ENCODE results near the gene TSHZ3.

TSHZ3 gene

DNA sequence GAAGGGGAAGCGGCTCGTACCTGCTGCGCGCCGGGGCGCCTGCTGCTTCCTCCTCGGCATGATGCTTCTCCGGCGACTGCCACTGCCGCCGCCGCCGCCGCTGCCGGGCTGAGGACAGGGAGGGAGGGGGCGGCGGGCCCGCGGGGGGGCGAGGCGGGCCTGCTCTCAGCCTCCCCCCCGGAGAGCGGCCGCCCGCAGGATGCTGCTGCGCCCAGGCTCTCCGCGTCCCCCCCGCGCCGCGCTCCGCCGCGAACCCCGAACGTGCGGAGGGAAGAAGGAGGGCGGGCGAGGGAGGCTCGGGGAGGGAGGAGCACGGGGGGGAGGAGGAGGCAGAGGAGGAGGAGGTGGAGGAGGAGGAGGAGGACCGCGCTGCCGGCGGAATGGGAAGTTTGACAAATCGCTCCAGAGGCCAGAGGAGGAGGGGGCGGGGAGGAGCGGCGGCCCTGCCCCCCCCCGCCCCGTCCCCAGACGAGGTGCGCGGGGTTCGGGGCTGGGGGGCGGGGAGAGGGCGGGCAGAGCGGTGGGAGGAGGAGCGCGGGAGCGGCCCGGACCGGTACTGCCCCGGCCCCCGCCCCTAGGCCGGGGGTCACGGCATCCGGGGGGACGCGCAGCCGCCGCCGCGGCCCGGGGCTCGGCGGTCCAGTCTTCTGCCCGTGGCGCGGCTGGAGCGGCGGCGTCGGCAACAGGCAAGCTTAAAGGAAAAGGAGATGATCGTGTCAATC, at the start of gene TSHZ3:
Gene TSHZ3 (minus strand): TSS at position 277 of the 722 bp plus-strand sequence. CDS start 217 bp downstream, at position 60.
- DNase-seq (ENCODE audit: extremely low spot score), result no peak
- TF ChIP-seq, protein P1, sequence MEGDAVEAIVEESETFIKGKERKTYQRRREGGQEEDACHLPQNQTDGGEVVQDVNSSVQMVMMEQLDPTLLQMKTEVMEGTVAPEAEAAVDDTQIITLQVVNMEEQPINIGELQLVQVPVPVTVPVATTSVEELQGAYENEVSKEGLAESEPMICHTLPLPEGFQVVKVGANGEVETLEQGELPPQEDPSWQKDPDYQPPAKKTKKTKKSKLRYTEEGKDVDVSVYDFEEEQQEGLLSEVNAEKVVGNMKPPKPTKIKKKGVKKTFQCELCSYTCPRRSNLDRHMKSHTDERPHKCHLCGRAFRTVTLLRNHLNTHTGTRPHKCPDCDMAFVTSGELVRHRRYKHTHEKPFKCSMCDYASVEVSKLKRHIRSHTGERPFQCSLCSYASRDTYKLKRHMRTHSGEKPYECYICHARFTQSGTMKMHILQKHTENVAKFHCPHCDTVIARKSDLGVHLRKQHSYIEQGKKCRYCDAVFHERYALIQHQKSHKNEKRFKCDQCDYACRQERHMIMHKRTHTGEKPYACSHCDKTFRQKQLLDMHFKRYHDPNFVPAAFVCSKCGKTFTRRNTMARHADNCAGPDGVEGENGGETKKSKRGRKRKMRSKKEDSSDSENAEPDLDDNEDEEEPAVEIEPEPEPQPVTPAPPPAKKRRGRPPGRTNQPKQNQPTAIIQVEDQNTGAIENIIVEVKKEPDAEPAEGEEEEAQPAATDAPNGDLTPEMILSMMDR (IDR thresholded peaks at IDR 0.05; ENCODE audit: control extremely low read depth, extremely low read depth, low read depth, missing control alignments), result no peak
- ChIA-PET POLR2A (no interaction called here), CTCF (no interaction called here)

DNA sequence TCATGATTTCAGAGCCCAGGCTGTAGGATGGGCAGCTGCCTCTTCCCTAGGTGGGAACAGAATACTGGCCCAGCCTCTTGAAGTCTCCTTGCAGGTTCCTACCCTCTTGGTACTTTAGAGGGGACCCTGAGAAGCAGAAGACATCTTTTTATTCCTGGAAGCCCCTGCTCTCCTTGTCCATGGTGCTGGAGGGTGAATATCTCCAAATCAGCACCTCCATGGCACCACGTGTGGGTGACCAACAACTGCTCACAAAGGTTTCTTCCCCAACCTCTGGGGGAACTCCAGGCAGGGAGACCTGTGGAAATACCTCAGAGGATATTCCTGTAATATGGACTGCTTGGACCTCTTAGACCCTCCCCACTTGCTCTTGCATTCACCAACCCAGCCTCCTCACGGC, 48.1 kb upstream of the TSHZ3 start:
- TF ChIP-seq, protein P1 (IDR thresholded peaks at IDR 0.05; ENCODE audit: control extremely low read depth, extremely low read depth, low read depth, missing control alignments), result no peak
- ChIA-PET POLR2A (no interaction called here), CTCF (no interaction called here)
- DNase-seq (ENCODE audit: extremely low spot score), result no peak

- POLR2A ChIA-PET, result no interaction called here
- no peak for DNase-seq (ENCODE audit: extremely low spot score)
- CTCF ChIA-PET, result no interaction called here
- TF ChIP-seq, protein P1 (IDR thresholded peaks at IDR 0.05; ENCODE audit: control extremely low read depth, extremely low read depth, low read depth, missing control alignments), result no peak
Observed at GRCh38 chr19:31392464-31392863, 43.2 kb upstream of the TSHZ3 start.

DNA sequence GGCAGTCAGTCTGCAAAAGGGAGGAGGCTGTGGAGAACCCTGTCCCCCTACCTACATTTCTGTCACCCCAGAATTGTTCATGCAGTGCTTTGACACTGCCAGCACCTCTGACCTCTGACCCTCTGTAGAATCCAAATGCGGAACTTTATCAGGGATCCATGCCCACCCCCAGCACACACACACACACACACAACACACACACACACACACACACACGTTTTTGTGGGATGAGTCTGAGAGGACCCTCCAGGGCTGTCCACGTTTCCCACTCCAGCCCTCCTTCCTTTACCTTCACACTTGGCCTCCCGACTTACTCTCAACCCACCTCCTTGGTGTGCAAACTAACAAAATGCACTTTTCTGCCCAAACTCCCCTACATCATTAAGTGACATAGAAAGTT, 42.3 kb upstream of the TSHZ3 start:
- no peak for DNase-seq (ENCODE audit: extremely low spot score)
- TF ChIP-seq, protein P1 (IDR thresholded peaks at IDR 0.05; ENCODE audit: control extremely low read depth, extremely low read depth, low read depth, missing control alignments), result no peak
- POLR2A ChIA-PET, result no interaction called here
- CTCF ChIA-PET, result no interaction called here

DNA sequence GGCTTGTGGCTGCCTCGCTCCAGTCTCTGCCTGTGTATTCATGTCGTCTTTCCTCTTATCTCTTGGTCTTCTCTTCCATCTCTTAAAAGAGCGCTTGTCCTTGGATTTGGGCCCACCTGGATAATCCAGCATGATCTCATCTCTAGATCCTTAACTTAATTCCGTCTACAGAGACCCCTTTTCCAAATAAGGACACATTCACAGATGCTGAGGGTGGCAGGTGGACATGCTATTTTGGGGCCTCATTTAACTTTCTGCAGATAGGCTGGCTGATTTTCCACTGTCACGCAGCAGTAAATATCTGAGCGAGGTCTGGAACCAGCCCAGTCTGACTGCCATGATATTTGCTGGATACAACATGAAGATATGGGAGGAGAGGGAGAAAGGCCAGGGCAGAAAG, 41.5 kb upstream of the TSHZ3 start:
- ChIA-PET CTCF (no interaction called here), POLR2A (no interaction called here)
- no peak for DNase-seq (ENCODE audit: extremely low spot score)
- TF ChIP-seq, protein P1 (IDR thresholded peaks at IDR 0.05; ENCODE audit: control extremely low read depth, extremely low read depth, low read depth, missing control alignments), result no peak

- DNase-seq (ENCODE audit: extremely low spot score), result no peak
- TF ChIP-seq, protein P1 (IDR thresholded peaks at IDR 0.05; ENCODE audit: control extremely low read depth, extremely low read depth, low read depth, missing control alignments), result no peak
- CTCF ChIA-PET, result no interaction called here
- POLR2A ChIA-PET, result no interaction called here
Observed at GRCh38 chr19:31389874-31390273, 40.6 kb upstream of the TSHZ3 start.
